Activated naive CD8-positive, alpha-beta T cell treated with anti-CD3 and anti-CD28 coated beads, Interleukin-2, amount 10 ng/mL, durations not matched to agents 7 days and 5 days (primary cell): Measurements from ENCODE around the gene GCH1. TPM values are rescaled to one million over a fixed set of nuclear protein-coding genes. Genes with fewer than 3 reads are reported as not detected.

Source experiments
- microRNA-seq: library from miRNA; unstranded; fragments of <30 nt; microRNA quantifications from one replicate; pipeline ENCODE4 v1.2.0, GENCODE V29; 2022
- total RNA-seq, 2 experiments: library from RNA; stranded (reverse); gene quantifications; one replicate each; pipeline ENCODE4 v1.2.3, GENCODE V29; 2021

Gene GCH1
- total RNA-seq, 2 experiments from 2014 or later, result 46.4 to 47.3 TPM

Small RNA genes within 50 kb of the gene (microRNA-seq; reads per million reads assigned to microRNA genes)
- not detected for gene MIR4308

Other genes starting within 250 kb of the GCH1 start
- gene WDHD1, start 124.3 kb upstream of the GCH1 start, total RNA-seq, result 10 to 100 TPM; 35.1 to 37.9 TPM
- gene SOCS4, start 124.4 kb upstream of the GCH1 start, total RNA-seq, result 10 to 100 TPM; 25.8 to 31.6 TPM
- gene MAPK1IP1L, start 148.8 kb upstream of the GCH1 start, total RNA-seq, result 10 to 100 TPM; 87.1 to 87.3 TPM
- 100 to 1,000 TPM; 115 to 119 TPM for gene LGALS3, start 226.4 kb upstream of the GCH1 start, total RNA-seq